ENCODE results near the gene RAB44.

DNA sequence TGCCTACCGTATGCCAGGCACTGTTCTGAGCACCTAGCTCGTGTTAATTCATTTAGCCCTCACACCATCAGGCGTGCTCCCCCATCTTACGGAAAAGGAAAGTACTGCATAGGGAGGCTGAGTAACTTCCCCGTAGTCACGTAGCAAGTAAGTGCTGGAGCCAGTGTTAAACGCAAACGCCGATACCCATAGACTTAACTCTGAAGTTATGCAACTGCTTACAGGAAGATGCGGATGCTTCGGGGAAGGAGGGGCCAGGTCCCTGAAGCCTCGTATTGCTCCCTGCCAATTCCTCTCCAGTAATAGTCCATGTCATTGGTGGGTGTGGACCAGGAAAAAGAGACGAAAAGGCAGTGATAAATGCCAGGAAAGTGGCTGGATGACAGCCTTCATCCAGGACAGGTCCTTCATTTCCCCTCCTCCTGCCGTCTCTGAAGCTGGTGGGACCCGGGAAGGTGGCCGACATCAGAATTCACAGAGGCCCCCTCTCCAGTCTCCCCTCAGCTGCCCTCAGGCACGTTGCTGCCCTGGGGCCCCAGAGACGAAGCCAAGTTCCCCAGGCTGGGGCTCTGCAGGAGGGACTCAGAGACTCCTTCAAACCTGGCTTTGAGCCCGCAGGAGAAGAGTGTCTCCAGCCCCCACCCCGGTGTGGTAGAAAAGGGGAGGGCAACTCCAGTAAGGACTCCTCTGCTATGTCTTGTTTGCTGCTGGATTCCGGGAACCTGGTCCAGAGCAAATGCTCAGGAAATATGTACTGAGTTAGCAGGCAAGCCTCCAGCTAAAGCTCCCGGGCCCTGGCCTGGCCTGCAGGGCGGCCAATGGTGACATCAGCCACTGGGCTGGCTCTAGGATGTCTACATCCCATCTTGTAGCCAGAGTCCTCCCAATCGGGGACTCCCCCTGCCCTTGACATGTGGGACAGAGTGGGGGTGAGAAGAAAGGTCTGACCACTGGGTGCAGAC, 37.8 kb downstream of the RAB44 start:
- TF ChIP-seq, protein P1, sequence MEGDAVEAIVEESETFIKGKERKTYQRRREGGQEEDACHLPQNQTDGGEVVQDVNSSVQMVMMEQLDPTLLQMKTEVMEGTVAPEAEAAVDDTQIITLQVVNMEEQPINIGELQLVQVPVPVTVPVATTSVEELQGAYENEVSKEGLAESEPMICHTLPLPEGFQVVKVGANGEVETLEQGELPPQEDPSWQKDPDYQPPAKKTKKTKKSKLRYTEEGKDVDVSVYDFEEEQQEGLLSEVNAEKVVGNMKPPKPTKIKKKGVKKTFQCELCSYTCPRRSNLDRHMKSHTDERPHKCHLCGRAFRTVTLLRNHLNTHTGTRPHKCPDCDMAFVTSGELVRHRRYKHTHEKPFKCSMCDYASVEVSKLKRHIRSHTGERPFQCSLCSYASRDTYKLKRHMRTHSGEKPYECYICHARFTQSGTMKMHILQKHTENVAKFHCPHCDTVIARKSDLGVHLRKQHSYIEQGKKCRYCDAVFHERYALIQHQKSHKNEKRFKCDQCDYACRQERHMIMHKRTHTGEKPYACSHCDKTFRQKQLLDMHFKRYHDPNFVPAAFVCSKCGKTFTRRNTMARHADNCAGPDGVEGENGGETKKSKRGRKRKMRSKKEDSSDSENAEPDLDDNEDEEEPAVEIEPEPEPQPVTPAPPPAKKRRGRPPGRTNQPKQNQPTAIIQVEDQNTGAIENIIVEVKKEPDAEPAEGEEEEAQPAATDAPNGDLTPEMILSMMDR (IDR thresholded peaks at IDR 0.05; ENCODE audit: insufficient read depth, low read depth, low read length), result no peak
- no peak for TF ChIP-seq EZH2 (IDR thresholded peaks at IDR 0.05; ENCODE audit: insufficient read depth, low read length)

Data from astrocyte (in vitro differentiated cells and primary cell).